HEK293T (cell line): Measurements from ENCODE around the gene GUCY1A2.

Source experiments
- BHLHE40 ChIP-seq: fragments of 450-650 bp; IDR thresholded peaks from 2 replicates; pipeline ENCODE4 v1.6.1; 2016; ENCODE audit warnings: mild to moderate bottlenecking, moderate library complexity, borderline replicate concordance
- FOXM1 ChIP-seq: fragments of 450-650 bp; IDR thresholded peaks from 2 replicates; pipeline ENCODE4 v1.6.1; 2017; ENCODE audit warnings: mild to moderate bottlenecking, borderline replicate concordance

- no peak for TF ChIP-seq FOXM1
- TF ChIP-seq BHLHE40: no peak
Measured at GRCh38 chr11:106670069-106670468, 348.2 kb downstream of the GUCY1A2 start.
